Measurements from ENCODE around the gene CLCN4.

Gene CLCN4

GRCh38 chrX:10167573-10167972 is 10.8 kb downstream of the CLCN4 start:
- no peak for DNase-seq (ENCODE audit: low read depth)

- no peak for DNase-seq (ENCODE audit: low read depth)
These were observed 11.5 kb downstream of the CLCN4 start for GRCh38 chrX:10168226-10168625.

GRCh38 chrX:10169175-10169574 is 12.4 kb downstream of the CLCN4 start:
- no peak for DNase-seq (ENCODE audit: low read depth)

GRCh38 chrX:10171249-10171648 is 14.5 kb downstream of the CLCN4 start:
- no peak for DNase-seq (ENCODE audit: low read depth)

GRCh38 chrX:10172877-10173276 is 16.1 kb downstream of the CLCN4 start:
- DNase-seq (ENCODE audit: low read depth), result no peak

- DNase-seq (ENCODE audit: low read depth), result no peak
These were observed 16.6 kb downstream of the CLCN4 start for GRCh38 chrX:10173331-10173900.

- no peak for DNase-seq (ENCODE audit: low read depth)
These were observed 17.3 kb downstream of the CLCN4 start for GRCh38 chrX:10174051-10174450.

- no peak for DNase-seq (ENCODE audit: low read depth)
These were observed 18.0 kb downstream of the CLCN4 start for GRCh38 chrX:10174810-10175209.

- DNase-seq (ENCODE audit: low read depth), result no peak
These were observed 18.6 kb downstream of the CLCN4 start for GRCh38 chrX:10175319-10175871.

GRCh38 chrX:10176121-10177003 is 19.6 kb downstream of the CLCN4 start:
- no peak for DNase-seq (ENCODE audit: low read depth)

GRCh38 chrX:10177004-10177396 is 20.2 kb downstream of the CLCN4 start:
- no peak for DNase-seq (ENCODE audit: low read depth)

- DNase-seq (ENCODE audit: low read depth), result no peak
These were observed 20.8 kb downstream of the CLCN4 start for GRCh38 chrX:10177601-10178000.

GRCh38 chrX:10178866-10179463 is 22.2 kb downstream of the CLCN4 start:
- no peak for DNase-seq (ENCODE audit: low read depth)

- DNase-seq (ENCODE audit: low read depth), result no peak
These were observed 27.0 kb downstream of the CLCN4 start for GRCh38 chrX:10183760-10184159.

GRCh38 chrX:10184411-10184810 is 27.6 kb downstream of the CLCN4 start:
- DNase-seq (ENCODE audit: low read depth), result no peak

GRCh38 chrX:10186355-10186754 is 29.6 kb downstream of the CLCN4 start:
- DNase-seq (ENCODE audit: low read depth), result no peak

- DNase-seq (ENCODE audit: low read depth), result no peak
These were observed 30.6 kb downstream of the CLCN4 start for GRCh38 chrX:10187421-10187820.

GRCh38 chrX:10189317-10190268 is 32.8 kb downstream of the CLCN4 start:
- peak; percentile 44 for DNase-seq (ENCODE audit: low read depth)

- no peak for DNase-seq (ENCODE audit: low read depth)
These were observed 33.6 kb downstream of the CLCN4 start for GRCh38 chrX:10190367-10190766.

- DNase-seq (ENCODE audit: low read depth), result no peak
These were observed 36.8 kb downstream of the CLCN4 start for GRCh38 chrX:10193587-10193986.

- no peak for DNase-seq (ENCODE audit: low read depth)
These were observed 38.6 kb downstream of the CLCN4 start for GRCh38 chrX:10195425-10195824.

GRCh38 chrX:10195947-10196346 is 39.2 kb downstream of the CLCN4 start:
- no peak for DNase-seq (ENCODE audit: low read depth)

All from stimulated activated CD8-positive, alpha-beta memory T cell treated with anti-CD3 and anti-CD28 coated beads, Interleukin-12 subunit alpha, Interleukin-12 subunit beta, amount 100 ng/mL, for 4 hours (primary cell).